Ascending aorta (tissue), 2 donors: Measurements from ENCODE around the gene NTMT2. TPM values are rescaled to one million over a fixed set of nuclear protein-coding genes. Genes with fewer than 3 reads are reported as not detected.

ENCODE experiments used
- DNase-seq, 2 donors: peaks; one replicate each; pipeline ENCODE4 v3.0.0-alpha.2; 2019; ENCODE audit warnings: low spot score in 2 of 2
- H3K27ac ChIP-seq, 2 donors: fragments of 200-600 bp; sonication (generic); one replicate each; pipeline ENCODE4 v1.5.1; 2016 to 2017; ENCODE audit warnings: mild to moderate bottlenecking in 1 of 2
- H3K27me3 ChIP-seq: fragments of 200-600 bp; sonication (generic); one replicate; pipeline ENCODE4 v1.5.1; 2017
- H3K36me3 ChIP-seq, 2 donors: fragments of 200-600 bp; sonication (generic); one replicate each; pipeline ENCODE4 v1.5.1; 2016
- H3K4me1 ChIP-seq, 2 donors: fragments of 200-600 bp; sonication (generic); one replicate each; pipeline ENCODE4 v1.5.1; 2016 to 2017; ENCODE audit warnings: mild to moderate bottlenecking in 1 of 2
- H3K4me3 ChIP-seq, 2 donors: fragments of 200-600 bp; sonication (generic); one replicate each; pipeline ENCODE4 v1.5.1; 2016 to 2017; ENCODE audit warnings: mild to moderate bottlenecking in 1 of 2
- H3K9me3 ChIP-seq, 2 donors: fragments of 200-600 bp; sonication (generic); one replicate each; pipeline ENCODE4 v1.5.1; 2016
- intact Hi-C: fragments of 100-400 bp; cut with DNase I; formaldehyde crosslinking; loops from one replicate; pipeline ENCODE4 v1.15.1; 2023
- total RNA-seq: library from RNA; depleted of rRNA; stranded (reverse); fragments of >200 nt; gene quantifications from one replicate; pipeline ENCODE4 v1.1.0, GENCODE V29; 2016
- TF ChIP-seq, protein P1 (sequence below), 3 experiments: fragments of 200-600 bp in 2 of 3; fragments of 450-650 bp in 1 of 3; sonication (generic) in 2 of 3; IDR thresholded peaks; one replicate each; pipeline ENCODE4 v1.5.1; 2016 to 2019; ENCODE audit warnings: antibody characterized with exemption in 3 of 3, mild to moderate bottlenecking in 1 of 3, moderate library complexity in 1 of 3

Gene NTMT2
- total RNA-seq, 1 donor from 2014 or later = not detected

DNA sequence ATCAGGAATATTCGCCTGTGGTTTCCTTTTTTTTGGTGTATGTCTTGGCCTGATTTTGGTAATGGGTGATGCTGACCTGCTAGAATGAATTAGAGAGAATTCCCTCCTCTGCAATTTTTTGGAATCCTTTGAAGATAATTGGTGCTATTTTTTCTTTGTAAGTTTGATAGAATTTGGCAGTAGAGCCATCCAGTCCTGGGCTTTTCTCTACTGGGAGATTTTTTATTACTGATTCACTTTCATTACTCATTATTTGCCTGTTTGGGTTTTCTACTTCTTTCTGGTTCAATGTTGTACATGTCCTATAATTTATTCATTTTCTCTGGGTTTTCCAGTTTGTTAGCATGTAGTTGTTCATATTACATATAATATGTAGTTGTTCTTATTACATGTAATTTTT is 48.7 kb downstream of the NTMT2 start:
- H3K27me3 ChIP-seq = no peaks in the 10 kb centered on the region
- DNase-seq = no peak
- peaks cover 0 to 18% of the 10 kb centered on the region in 2 donors for H3K9me3 ChIP-seq
- intact Hi-C loops = no loop called here
- peaks cover 0 to 12% of the 10 kb centered on the region in 2 donors for H3K4me1 ChIP-seq
- TF ChIP-seq, protein P1, sequence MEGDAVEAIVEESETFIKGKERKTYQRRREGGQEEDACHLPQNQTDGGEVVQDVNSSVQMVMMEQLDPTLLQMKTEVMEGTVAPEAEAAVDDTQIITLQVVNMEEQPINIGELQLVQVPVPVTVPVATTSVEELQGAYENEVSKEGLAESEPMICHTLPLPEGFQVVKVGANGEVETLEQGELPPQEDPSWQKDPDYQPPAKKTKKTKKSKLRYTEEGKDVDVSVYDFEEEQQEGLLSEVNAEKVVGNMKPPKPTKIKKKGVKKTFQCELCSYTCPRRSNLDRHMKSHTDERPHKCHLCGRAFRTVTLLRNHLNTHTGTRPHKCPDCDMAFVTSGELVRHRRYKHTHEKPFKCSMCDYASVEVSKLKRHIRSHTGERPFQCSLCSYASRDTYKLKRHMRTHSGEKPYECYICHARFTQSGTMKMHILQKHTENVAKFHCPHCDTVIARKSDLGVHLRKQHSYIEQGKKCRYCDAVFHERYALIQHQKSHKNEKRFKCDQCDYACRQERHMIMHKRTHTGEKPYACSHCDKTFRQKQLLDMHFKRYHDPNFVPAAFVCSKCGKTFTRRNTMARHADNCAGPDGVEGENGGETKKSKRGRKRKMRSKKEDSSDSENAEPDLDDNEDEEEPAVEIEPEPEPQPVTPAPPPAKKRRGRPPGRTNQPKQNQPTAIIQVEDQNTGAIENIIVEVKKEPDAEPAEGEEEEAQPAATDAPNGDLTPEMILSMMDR (IDR thresholded peaks at IDR 0.05) = no peak
- peak overlapping the region in 1 of 2 donors; percentile 40 for H3K27ac ChIP-seq
- H3K4me3 ChIP-seq = no peak overlapping the region
- no peaks in the 10 kb centered on the region for H3K36me3 ChIP-seq

DNA sequence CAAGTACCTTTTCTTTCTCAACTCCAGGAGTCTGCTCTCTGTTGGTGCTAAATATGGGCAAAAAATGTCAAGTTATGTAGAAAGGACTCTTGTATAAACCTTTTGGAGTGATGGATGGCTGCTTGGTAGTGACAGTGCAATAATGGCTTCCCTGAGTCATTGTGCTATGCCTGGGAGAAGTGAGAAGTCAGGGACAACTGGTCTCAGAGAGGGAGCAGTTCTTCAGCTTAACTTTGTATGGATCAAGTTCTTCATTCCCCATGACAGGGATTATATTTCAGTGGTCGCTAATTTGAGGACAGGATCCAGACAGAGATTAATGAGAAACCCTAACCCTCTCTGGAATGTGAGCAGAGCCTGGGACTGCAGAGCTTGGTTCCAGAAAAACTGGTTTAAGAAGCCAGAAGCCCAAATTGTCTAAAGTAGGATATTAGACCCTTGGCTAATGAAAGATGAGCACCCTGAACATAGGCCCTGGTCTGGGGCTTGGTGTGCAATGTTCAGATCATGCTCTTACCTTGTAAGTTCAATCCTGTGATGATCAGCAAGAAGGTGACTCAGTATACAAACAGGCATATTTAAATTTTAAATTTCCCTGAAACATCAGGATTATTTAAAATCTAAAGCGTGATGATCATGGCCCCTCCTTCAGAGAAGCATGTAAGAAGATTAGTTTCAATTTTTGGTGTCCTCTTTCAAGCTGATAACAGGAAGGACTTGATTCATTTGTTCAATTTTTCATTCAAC is 50.9 kb downstream of the NTMT2 start:
- Histone ChIP-seq H3K27me3 (no peaks in the 10 kb centered on the region), H3K4me1 (peaks cover 0 to 20% of the 10 kb centered on the region in 2 donors), H3K36me3 (no peaks in the 10 kb centered on the region), H3K9me3 (peaks cover 0 to 4% of the 10 kb centered on the region in 2 donors), H3K27ac (peak overlapping the region; percentile 53 to 73), H3K4me3 (no peak overlapping the region)
- intact Hi-C loops = loop anchor here (5.0 kb wide), 1 partner anchor 216 kb away; no protein-coding TSS in a partner anchor
- TF ChIP-seq, protein P1 (IDR thresholded peaks at IDR 0.05) = no peak
- DNase-seq = peak in 1 of 2 donors; percentile 67

DNA sequence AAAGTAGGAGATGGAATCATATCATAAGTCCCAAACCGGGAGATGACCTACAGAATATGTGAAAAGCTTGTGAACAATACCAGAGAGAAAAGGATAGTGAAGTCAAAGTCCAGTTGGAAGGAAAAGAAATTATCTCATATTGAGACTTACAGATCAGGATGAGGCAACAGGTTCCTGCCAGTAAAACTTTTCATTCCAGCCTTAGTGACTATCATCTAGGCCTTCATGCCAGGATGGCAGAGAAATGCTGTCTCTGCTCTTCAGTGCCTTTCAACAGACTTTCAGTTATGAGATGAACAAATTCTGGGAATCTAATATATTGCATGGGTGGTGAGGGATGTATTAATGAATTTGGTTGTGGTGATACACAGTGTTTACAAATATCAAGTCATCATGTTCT is 52.3 kb downstream of the NTMT2 start:
- Histone ChIP-seq H3K9me3 (peaks cover 0 to 4% of the 10 kb centered on the region in 2 donors), H3K36me3 (no peaks in the 10 kb centered on the region), H3K4me1 (peaks cover 0 to 20% of the 10 kb centered on the region in 2 donors), H3K27me3 (no peaks in the 10 kb centered on the region), H3K27ac (peak overlapping the region in 1 of 2 donors; percentile 31), H3K4me3 (no peak overlapping the region)
- TF ChIP-seq, protein P1 (IDR thresholded peaks at IDR 0.05) = no peak
- no peak for DNase-seq
- intact Hi-C loops = loop anchor here (5.0 kb wide), 1 partner anchor 214 kb away; no protein-coding TSS in a partner anchor

DNA sequence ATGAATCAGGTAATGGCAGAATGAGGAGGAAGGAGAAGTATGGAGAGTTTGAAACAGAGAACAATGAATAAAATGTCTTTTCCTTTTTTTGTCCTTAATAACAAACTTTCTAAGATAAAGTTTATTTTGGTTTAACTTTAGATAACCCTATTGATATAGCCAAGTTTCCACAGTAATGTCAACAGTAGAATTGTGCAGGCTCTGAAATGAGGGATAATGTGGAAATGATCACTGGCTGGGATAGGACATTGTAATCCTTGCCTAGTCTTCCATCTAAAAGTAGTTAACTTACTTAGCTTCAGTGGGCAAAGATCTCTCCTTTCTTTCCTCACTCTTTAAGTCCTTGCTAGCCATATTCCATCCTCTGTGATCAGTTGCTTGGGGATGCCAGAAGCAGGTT is 52.8 kb downstream of the NTMT2 start:
- H3K4me1 ChIP-seq = peaks cover 0 to 20% of the 10 kb centered on the region in 2 donors
- H3K27ac ChIP-seq = peak overlapping the region; percentile 5 to 31

DNA sequence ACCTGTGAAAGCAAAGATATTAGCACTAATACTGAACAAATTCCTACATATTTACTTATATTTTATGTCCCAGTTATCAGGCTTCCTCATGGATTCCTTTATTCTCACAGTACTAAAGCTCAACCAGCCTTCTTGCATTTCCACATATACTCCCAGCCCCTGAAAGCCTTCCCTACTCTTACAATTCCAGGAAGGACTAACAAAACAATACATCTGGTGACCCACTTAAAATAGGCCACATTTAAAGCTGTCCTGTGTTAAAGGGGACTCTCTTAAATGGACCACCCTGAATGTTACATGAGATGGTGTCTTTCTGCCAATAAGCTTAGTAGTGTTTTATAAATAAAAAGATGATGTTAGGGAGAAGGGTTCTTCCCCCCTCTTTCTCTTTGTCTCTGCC is 54.4 kb downstream of the NTMT2 start:
- TF ChIP-seq, protein P1 (IDR thresholded peaks at IDR 0.05) = no peak
- no peaks in the 10 kb centered on the region for H3K36me3 ChIP-seq
- H3K4me1 ChIP-seq = peaks cover 0 to 18% of the 10 kb centered on the region in 2 donors
- no peak for DNase-seq
- H3K27ac ChIP-seq = peak overlapping the region; percentile 36 to 57
- H3K4me3 ChIP-seq = no peak overlapping the region
- intact Hi-C loops = no loop called here
- no peaks in the 10 kb centered on the region for H3K9me3 ChIP-seq
- H3K27me3 ChIP-seq = no peaks in the 10 kb centered on the region

More for the DNA sequence above, 52.8 kb downstream of the NTMT2 start:
- H3K4me3 ChIP-seq = no peak overlapping the region
- TF ChIP-seq, protein P1 (IDR thresholded peaks at IDR 0.05) = no peak
- no peak for DNase-seq
- intact Hi-C loops = loop anchor here (5.0 kb wide), 1 partner anchor 214 kb away; no protein-coding TSS in a partner anchor
- no peaks in the 10 kb centered on the region for H3K27me3 ChIP-seq
- no peaks in the 10 kb centered on the region for H3K36me3 ChIP-seq
- H3K9me3 ChIP-seq = peaks cover 0 to 1% of the 10 kb centered on the region in 2 donors
